Measurements from ENCODE around the gene CITED4.
"Not testable (repeated sequence)": the region's sequence is repeated elsewhere in the genome, so short reads cannot be mapped to it uniquely, and the experiment has no call there.

CITED4 gene, protein sequence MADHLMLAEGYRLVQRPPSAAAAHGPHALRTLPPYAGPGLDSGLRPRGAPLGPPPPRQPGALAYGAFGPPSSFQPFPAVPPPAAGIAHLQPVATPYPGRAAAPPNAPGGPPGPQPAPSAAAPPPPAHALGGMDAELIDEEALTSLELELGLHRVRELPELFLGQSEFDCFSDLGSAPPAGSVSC

DNA sequence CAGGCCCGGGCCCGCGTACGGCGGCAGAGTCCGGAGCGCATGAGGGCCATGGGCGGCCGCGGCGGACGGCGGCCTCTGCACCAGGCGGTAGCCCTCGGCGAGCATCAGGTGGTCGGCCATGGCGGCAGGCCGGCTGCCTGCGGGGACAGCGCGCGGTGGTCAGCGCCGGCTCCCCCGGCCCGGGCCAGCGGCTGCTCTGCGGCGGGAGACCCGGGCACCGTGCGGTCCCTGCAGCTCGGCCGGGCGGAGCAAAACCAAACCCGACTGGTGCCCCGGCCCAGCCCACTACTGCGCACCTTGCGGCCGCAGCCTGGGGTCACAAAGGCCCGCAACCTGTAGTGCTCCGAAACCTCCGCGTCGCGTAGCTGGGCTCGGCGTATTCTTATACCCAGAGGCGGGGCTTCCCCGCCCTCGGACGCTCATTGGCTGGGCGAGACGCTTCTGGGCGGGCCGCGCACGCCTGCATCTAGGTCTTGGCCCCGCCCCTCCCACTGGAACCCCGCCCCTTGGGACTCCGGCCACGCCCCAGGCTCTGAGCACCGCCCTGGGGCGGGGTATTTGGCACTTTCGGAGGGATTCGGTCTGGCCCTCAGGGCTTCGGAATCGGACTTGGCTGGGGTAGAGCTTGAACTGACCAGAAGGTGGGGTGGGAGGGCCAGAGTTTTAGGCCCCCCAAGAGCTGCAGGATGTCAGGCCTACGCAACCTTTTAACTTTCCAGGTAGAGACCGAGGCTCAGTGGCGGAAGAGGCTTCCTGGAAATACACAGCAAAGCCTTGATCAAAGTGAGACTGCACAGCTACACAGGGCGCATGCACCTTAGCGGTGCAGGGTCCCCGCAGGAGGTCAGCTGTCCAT is at the start of gene CITED4:
CITED4 (minus strand) TSS at position 356 of the 856 bp plus-strand sequence; CDS start at position 120, 236 bp downstream.
- peak; percentile 83 for DNase-seq (ENCODE audit: low read depth)

DNA sequence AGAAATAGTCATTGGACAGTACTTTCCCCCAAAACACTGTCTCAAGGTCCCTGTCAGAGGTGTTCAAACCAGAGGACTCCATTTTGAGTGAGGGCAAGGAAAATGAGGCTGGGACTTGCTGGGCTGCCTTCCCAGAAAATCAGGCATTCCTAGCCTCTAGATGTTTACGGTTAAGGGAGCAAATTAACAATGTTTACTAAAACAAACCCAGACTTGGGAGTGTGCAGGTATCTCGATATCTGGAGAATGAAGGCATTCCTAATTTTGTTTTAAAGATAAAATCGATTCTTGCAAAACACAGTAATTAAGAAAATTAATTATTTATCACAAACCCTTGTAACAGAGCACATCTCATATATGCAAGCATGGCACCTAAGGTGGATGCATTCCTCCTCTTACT is 48.9 kb upstream of the CITED4 start:
- no peak for DNase-seq (ENCODE audit: low read depth)

DNA sequence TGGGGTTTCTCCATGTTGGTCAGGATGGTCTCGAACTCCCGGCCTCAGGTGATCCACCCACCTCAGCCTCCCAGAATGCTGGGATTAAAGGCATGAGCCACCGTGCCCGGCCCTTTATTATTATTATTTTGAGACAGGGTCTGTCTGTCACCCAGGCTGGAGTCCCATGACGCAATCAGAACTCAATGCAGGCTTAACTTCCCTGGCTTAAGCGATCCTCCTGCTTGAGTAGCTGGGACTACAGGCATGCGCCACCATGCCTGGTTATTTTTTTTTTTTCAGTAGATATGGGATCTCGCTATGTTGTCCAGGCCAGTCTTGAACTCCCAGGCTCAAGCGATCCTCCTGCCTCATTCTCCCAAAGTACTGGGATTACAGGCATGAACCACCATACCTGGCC is 47.1 kb upstream of the CITED4 start:
- DNase-seq (ENCODE audit: low read depth) = no peak

DNA sequence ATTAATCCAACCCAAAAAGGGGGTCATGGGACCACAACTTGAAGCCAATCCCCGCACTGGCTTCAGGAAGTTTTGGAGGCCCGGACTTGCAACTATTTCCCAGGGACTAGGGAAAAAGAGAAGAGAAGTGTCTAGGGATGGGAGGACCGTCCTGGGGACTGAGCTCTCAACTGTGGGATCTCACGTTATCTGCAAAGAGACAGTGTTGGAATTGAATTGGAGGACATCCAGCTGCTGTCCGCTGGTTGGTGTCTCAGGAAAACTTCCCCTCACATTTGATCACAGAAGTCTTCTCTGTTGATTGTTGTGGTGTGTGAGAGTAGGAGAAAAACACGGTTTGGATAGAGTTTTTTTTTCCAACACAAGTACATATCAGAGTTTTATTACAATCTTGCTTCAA is 46.2 kb upstream of the CITED4 start:
- no peak for DNase-seq (ENCODE audit: low read depth)

DNA sequence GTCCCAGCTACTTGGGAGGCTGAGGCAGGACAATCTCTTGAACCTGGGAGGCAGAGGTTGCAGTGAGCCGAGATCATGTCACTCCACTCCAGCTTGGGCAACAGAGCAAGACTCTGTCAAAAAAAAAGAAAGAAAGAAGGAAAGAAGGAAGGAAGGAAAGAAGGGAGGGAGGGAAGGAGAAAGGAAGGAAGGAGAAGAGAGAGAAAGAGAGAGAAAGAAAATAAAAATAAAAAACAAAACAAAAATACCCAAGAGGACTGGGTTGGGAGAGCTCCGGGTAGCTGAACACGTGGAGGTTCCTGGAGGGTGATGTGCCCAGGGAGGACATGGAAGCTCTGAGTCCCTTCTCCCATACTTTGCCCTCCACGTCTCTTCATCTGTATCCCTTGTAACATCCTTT is 45.7 kb upstream of the CITED4 start:
- DNase-seq (ENCODE audit: low read depth) = no peak

DNA sequence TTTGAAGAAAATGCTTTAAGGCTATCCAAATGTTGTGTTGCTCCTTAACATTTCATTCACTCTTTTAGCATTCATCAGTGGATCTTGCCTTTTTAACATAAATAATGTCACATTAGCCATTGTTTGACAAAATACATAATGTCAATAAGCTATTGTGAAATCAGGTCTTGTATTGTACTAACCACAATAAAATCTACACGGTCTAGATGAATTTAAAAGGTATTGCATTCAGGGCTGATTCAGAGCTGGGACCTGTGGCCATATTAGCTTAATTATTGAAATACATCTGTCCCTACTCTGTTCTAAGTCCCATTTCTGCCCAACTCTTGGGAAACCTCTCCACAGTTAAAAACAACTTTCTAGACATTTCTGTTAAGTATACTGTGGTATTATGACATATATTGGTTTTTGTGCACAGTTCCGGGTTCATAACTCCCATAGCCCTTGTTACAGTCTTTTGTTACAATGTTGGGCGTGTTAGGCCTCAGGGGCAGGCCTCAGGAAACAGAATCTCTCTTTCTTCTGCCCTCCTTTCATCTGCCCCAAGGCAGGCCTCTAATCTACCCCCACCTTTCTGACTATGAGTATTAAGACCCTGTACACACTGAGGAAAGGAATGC is 44.7 kb upstream of the CITED4 start:
- DNase-seq (ENCODE audit: low read depth) = no peak

DNA sequence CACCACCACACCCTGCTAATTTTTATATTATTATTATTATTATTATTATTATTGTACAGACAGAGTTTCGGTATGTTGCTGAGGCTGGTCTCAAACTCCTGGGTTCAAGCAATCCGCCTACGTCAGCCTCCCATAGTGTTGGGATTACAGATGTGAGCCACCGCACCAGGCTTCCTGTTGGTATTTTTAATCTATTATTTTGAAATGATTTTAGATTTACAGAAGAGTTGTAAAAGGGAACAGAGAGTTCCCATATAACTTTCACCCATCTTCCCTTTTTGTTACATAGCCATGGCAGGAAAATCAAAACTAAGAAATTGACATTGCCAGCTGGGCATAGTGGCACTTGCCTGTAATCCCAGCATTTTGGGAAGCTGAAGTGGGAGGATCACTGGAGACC is 42.9 kb upstream of the CITED4 start:
- no peak for DNase-seq (ENCODE audit: low read depth)

DNA sequence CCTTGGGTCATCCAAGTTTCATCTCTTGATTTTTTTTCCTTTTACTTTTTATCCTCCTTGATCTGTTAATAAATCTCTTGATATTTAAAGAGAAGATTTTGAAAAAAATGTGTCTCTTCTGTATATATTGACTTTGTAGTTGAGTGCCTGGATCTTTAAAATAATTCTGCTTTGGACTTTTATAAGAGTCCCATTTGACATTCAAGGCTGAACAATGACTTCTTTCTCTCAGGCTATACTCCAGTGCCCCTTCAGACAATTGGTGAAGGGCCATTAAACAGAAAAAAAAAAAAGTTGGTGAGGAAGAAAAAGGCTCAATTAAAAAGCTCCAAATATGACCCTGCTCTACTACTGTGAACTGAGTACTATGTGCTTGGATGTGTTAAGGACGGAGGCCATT is 40.9 kb upstream of the CITED4 start:
- no peak for DNase-seq (ENCODE audit: low read depth)

DNA sequence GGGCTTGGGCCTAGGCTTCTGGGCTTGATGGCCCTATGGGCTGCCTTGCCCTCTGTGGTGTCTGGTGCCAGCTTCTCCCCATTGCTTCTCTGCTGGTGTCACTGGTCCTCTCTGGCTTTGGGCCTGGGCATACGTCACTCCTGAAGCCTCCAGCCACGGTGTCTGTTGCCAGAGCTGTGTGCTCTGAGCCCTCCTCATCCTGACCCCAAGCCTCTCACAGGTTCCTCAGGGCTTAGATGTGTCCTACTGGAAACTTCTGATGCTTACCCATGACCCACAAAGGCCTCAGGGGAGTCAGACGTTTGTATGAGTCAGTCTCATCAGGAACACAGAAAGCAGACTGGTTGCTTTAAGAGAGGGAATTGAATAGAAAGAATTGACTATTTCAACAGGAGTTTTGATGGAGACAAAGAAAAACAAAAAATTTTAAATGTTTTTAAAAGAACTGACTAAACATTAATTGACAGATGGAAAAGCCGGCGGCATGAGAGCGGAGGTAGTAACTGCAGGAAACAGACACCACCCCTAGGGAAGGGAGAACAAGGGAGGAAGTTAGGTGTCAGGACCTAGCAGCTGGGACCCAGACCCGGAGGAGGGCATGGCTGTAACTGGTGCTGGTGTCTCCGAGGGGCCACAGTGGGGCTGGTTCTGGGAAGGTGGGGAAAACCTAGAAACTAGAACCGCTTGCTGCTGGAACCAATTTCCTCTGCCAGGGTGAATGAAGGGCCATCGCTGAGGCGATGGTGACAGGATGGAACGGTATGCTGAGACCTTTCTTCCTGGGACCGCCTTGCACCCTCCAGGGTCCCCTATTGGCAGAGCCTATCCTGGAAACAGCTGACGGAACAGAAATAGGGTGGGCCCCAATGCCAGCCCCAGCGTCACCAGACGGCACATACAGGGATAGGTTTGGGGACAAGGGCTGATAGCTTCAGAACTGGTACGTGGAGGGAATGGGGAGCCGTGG is 40.0 kb upstream of the CITED4 start:
- no peak for DNase-seq (ENCODE audit: low read depth)

DNA sequence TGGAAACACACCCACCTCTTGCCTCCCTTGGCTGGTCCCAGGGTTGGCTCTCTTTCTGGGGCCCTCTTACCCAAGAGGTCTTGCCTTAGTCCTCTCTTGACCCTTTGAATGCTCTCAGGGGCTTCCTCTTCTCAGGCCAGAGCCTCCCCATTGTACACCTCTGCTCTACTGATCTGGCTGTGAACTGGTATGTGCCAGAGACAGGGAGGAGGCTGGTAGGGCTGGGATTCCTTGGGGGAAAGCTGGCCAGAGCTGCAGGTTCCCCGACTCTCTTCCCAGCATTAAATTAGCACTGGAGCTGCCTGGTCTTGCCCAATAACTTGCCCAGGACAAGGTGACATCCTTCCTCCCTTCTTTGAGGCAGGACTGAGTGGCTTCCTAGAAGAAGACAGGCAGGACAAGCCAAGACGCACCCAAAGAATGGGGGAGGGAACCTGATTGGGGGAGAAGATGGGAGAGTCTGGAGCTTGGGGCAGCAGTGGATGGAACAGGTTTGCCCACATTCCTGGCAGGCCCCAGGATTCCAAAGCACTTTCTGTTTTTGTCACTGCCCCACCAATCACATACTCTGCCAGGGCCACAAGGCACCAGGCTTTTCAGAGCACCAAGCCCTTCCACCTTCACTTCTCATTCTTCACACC is 37.2 kb upstream of the CITED4 start:
- no peak for DNase-seq (ENCODE audit: low read depth)

DNA sequence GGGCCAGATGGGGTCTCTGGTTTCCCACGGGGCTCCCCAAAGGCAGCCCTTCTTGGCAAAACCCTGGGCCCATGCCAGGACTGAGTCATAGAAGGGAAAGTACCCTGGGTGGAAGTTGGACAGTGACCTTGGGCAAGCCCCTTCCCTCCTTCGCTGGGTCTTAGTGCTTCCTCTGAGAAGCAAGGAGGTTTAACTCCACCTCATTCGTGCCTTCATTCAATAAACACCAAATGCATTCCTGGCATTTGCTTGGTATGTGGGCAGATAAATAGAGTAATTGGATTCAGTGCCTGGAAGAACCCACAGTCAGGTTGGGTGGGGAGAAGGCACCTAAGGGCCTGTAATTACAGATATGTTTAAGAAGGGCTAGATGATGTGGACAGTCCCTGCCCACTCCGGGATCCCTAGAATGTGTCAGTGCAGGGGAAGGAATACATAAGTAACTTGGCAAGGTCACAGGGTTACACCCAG is 36.3 kb upstream of the CITED4 start:
- no peak for DNase-seq (ENCODE audit: low read depth)

DNA sequence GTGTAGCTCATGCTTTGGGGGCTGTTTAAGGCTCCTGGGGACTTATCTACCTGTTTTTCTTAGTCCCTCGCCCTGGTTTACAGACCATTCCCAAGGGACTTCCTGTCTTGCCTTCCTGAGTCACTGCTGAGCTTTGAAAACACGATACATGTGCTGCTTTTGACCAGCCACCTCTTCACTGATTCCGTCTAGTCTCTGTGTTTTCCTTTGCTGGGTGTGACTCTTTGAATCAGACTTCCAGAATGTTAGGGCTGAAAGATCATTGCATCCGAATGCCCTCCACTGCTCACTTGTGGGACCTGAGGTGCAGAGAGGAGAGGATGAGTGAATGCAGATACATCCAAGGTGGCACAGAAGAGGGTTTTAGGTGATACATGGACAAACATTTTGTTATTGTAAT is 35.4 kb upstream of the CITED4 start:
- no peak for DNase-seq (ENCODE audit: low read depth)

DNA sequence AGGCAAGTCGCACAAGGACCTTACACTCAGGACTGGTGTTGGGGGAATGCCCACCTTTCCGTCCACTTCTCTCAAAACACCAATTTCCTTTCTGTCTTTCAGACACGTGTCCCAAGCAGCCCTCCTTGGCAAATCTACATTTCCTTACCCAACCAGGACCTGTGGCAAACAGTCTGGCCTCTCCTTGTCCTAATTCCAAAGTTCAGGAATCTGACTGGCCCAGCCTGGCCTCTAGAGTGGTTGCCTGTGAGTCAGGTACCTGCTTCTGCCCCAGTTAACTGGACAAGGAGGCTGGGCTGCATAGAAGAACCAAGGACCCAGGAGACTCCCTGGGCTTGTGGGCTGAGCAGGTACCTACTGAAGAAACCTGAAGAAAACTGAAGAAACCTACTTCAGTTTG is 34.3 kb upstream of the CITED4 start:
- no peak for DNase-seq (ENCODE audit: low read depth)

DNA sequence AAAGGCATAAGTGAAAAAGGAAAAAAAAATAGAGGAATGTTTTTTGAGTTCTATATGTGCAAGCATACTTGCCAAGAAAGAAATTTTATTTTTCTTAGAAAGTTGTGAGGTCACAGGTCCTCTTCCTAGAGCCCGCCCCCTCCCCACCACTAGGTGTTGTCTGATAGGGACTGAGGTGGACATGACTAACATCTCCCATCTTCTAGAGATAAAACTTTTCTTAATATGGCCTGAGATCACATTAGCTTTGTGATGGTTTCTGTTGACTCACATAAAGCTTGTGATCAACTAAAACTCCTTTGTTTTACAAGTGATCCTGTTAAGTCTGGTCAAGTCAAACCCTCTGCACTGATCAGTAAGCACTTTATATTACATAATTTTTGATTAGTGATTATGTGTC is 33.4 kb upstream of the CITED4 start:
- DNase-seq (ENCODE audit: low read depth) = no peak

DNA sequence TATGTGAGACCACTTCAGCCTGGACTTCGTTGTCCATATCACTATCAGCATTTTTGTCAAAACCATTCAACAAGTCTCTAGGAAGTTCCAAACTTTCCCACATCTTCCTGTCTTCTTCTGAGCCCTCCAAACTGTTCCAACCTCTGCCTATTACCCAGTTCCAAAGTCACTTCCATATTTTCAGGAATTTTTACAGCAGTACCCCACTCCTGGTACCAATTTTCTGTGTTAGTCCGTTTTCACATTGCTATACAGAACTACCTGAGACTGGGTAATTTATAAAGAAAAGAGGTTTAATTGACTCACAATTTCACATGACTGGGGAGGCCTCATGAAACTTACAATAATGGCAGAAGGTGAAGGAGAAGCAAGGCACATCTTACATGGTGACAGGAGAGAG is 32.7 kb upstream of the CITED4 start:
- DNase-seq (ENCODE audit: low read depth) = not testable (repeated sequence)

DNA sequence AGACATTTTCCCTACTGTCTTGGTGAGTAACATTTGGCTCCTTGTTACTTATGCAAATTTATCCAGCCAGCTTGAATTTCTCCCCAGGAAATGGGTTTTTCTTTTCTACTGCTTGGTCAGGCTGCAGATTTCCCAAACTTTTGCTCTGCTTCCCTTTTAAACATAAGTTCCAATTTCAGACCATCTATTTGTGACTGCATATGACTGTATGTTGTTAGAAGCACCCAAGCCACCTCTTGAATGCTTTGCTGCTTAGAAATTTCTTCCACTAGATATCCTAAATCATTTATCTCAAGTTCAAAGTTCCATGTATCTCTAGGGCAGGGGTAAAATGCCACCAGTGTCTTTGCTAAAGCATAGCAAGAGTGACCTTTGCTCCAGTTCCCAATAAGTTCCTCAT is 32.3 kb upstream of the CITED4 start:
- no peak for DNase-seq (ENCODE audit: low read depth)

DNA sequence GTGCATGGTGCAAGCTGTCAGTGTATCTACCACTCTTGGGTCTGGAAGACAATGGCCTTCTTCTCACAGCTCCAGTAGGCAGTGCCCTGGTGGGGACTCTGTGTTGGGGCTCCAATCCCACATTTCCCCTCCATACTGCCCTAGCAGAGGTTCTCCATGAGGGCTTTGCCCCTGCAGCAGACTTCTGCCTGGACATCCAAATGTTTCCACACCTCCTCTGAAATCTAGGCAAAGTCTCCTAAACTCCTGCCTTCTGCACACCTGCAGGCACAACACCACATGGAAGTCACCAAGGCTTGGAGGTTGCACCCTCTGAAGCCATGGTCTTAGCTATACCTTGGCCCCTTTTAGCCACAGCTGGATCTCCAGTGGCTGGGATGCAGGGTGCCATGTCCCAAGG is 31.8 kb upstream of the CITED4 start:
- DNase-seq (ENCODE audit: low read depth) = no peak

DNA sequence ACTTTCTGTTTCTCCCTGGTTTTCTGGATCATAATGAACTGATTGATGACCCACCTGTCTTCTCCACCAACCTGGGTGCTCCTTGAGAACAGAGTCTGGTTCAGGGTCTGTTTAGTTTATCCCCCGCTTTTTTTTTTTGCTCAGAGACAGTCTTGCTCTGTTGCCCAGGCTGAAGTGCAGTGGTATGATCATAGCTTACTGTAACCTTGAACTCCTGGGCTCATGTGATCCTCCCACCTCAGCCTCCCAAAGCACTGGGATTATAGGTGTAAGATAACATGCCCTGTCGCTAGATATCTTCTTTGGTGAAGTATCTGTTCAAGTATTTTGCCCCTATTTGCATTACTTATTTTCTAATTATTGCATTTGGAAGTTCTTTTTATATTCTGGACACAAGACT is 30.2 kb upstream of the CITED4 start:
- DNase-seq (ENCODE audit: low read depth) = no peak

DNA sequence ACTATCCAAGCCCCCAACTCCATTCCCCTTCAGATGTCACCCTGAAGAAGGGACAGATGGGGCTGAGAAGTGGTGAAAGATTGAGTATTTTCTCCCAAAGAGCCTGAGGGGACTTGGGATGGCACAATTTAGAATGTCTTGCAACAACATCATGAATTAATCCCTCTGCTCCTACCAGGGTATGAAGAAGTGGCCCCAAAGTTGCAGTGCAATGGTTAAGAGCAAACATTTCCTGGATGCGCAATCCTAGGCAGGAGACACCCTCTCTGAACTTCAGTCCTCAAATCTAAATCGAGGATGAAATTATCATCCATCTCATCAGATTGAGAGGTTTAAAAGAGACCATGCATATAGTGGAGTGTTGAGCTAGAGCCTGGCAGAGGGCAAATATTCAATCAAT is 28.6 kb upstream of the CITED4 start:
- no peak for DNase-seq (ENCODE audit: low read depth)

DNA sequence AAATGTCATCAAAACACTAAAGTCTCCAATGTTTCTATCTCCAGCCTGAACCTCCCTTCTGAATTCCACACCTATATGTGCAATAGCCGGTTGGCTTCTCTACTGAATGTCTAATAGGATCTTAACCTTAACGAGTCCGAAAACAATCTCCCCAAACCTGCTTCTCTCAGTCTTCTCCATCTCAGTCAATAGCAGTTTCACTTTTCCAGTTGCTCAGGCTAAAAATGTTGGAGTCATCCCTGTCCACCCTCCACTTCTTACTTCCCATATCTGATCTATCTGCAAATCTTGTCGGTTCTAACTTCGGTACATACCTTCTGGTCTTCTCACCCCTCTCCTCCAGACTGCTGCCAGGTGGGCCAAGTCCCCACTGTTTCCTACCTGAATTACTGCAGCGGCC is 25.5 kb upstream of the CITED4 start:
- DNase-seq (ENCODE audit: low read depth) = no peak

DNA sequence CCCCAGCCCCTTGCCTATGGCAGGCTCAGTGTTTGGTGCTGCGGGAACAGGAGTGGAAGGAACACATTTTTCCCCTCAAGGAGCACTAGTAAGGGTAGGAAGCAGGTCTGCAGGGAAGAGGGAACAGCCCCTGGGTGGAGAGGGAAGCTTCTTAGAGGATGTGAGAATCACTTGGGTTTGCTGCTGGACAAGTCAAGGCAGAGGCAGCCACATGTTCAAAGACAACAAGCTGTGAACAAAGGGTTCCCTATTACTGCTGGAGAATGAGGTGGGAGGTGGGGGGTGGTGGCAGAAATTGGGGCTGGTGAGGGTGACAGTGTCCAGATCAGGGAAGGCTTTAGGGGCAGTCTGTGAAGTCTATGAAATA is 24.8 kb upstream of the CITED4 start:
- DNase-seq (ENCODE audit: low read depth) = no peak
